Stimulated activated CD8-positive, alpha-beta memory T cell treated with anti-CD3 and anti-CD28 coated beads, Interleukin-2, amount 100 ng/mL, for 48 hours (primary cell): Measurements from ENCODE around the gene NT5C1A.
A peak's percentile ranks its signal among the peaks of the same experiment; 100 is the strongest.

Experiments
- DNase-seq, 2 donors: peaks; one replicate each; pipeline ENCODE4 v3.0.0-alpha.2; 2020; ENCODE audit warnings: low read depth in 2 of 2

The NT5C1A gene

GRCh38 chr1:39689635-39690034 lies 17.7 kb upstream of the NT5C1A start:
- no peak for DNase-seq

GRCh38 chr1:39689214-39689613 lies 17.3 kb upstream of the NT5C1A start:
- no peak for DNase-seq

GRCh38 chr1:39688706-39689105 lies 16.8 kb upstream of the NT5C1A start:
- no peak for DNase-seq

- DNase-seq = no peak
These were observed 15.3 kb upstream of the NT5C1A start for GRCh38 chr1:39687243-39687642.

GRCh38 chr1:39685071-39685470 lies 13.2 kb upstream of the NT5C1A start:
- no peak for DNase-seq

GRCh38 chr1:39684313-39684664 lies 12.4 kb upstream of the NT5C1A start:
- DNase-seq = no peak

- no peak for DNase-seq
These were observed 11.8 kb upstream of the NT5C1A start for GRCh38 chr1:39683591-39684312.

GRCh38 chr1:39681999-39682398 lies 10.1 kb upstream of the NT5C1A start:
- DNase-seq = no peak

- DNase-seq = no peak
These were observed 9.4 kb upstream of the NT5C1A start for GRCh38 chr1:39681294-39681693.

GRCh38 chr1:39680751-39681150 lies 8.8 kb upstream of the NT5C1A start:
- DNase-seq = no peak

- no peak for DNase-seq
These were observed 7.9 kb upstream of the NT5C1A start for GRCh38 chr1:39679821-39680220.

GRCh38 chr1:39678889-39679288 lies 7.0 kb upstream of the NT5C1A start:
- DNase-seq = no peak

- DNase-seq = no peak
These were observed 5.7 kb upstream of the NT5C1A start for GRCh38 chr1:39677645-39678044.

GRCh38 chr1:39676948-39677548 lies 5.1 kb upstream of the NT5C1A start:
- no peak for DNase-seq

GRCh38 chr1:39675220-39675619 lies 3.3 kb upstream of the NT5C1A start:
- no peak for DNase-seq

- no peak for DNase-seq
These were observed 1.3 kb upstream of the NT5C1A start for GRCh38 chr1:39673215-39673614.

- no peak for DNase-seq
These were observed 642 bp upstream of the NT5C1A start for GRCh38 chr1:39672551-39672947.

GRCh38 chr1:39671433-39671792 lies 494 bp downstream of the NT5C1A start:
- no peak for DNase-seq

- DNase-seq = no peak
These were observed 1.2 kb downstream of the NT5C1A start for GRCh38 chr1:39670689-39671088.

- no peak for DNase-seq
These were observed 3.0 kb downstream of the NT5C1A start for GRCh38 chr1:39668894-39669293.

- no peak for DNase-seq
These were observed 3.8 kb downstream of the NT5C1A start for GRCh38 chr1:39668111-39668510.

GRCh38 chr1:39666772-39667171 lies 5.1 kb downstream of the NT5C1A start:
- DNase-seq = peak; percentile 14 to 22

- DNase-seq = no peak
These were observed 8.3 kb downstream of the NT5C1A start for GRCh38 chr1:39663559-39663958.

GRCh38 chr1:39662861-39663260 lies 9.0 kb downstream of the NT5C1A start:
- no peak for DNase-seq
